ENCODE results near the gene CNOT6. TPM values are rescaled to one million over a fixed set of nuclear protein-coding genes. Genes with fewer than 3 reads are reported as not detected.

The CNOT6 gene
- total RNA-seq, 1 experiment from 2014 or later, result 14.4 TPM

DNA sequence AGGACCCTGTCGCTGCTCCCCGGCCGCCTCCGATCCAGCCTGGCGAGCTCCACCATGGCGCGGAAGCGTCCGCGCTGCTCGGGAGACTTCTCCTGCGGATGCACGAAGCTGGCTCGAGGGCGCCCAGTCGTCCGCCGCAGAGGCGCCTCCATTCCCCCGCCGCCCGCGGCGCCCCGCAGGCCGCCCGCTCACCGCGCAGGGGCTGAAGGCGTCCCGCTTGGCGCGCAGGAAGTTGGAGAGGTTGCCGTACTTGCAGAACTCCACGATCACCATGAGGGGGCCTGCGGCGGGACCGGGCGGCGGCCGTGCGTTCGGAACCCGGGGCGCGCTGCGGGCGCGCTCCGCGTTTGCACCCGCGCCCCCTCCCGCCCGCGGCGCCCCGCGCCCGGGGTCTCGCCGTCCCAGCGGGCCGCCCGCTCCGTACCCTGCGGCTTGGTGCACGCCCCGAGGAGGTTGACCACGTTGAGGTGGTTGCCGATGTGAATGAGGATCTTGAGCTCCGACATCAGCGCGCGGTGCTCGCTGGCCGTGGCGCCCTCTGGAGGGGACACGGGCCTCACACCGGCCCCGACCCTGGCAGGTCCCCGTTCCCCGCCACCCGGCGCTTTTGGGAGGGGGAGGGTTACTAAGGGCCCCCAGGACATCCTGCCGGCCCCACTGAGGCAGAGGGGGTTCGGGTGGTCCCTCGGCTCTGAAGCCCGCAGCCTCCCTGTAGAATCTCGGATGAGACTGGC lies 124.8 kb downstream of the CNOT6 start:
- DNase-seq (ENCODE audit: low read depth), result no peak

GRCh38 chr5:180619563-180619915 lies 125.4 kb downstream of the CNOT6 start:
- no peak for DNase-seq (ENCODE audit: low read depth)

GRCh38 chr5:180620014-180620413 lies 125.8 kb downstream of the CNOT6 start:
- DNase-seq (ENCODE audit: low read depth), result no peak

DNA sequence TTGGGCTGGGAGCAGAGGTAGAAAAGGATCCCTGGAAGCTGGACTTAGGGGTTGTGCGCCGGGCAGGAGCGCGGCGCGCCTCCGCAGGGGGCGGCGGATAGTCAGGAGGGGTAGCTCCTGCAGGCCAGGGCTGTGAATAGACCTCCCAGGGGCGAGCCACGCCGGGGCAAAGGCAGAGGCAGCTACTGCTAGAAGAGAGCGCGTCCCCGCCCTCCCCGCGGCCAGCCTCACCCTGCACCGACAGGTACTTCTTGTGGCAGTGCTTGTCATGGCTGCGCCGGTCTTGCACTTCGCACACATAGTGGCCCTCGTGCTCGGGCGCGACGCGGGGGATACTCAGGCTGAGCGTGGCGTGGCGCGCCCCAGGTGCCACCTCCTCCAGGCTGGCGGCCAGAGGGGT lies 127.1 kb downstream of the CNOT6 start:
- no peak for DNase-seq (ENCODE audit: low read depth)

- DNase-seq (ENCODE audit: low read depth), result no peak
These were observed 128.7 kb downstream of the CNOT6 start for GRCh38 chr5:180622910-180623309.

DNA sequence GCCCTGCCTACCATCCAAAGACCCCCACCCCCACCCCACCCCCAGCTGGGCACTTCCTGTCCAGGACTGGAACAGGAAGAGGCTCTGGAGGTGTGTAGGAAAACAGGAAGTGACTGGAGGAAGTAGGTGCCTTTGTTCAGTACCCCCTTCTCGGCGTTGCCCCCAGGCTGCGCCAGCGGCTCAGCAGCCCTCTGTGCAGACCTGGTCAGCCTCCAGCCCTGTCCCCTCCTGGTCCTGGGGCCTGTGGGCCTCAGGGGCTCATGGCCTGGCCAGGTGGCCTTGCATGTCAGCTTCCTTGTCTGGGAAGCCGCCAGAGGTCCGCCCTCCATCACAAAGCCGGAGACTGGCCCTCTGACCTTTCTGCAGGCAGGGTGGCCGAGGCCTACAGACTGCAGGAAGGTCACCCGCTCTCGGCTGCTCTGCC lies 129.2 kb downstream of the CNOT6 start:
- DNase-seq (ENCODE audit: low read depth), result no peak

- no peak for DNase-seq (ENCODE audit: low read depth)
These were observed 129.7 kb downstream of the CNOT6 start for GRCh38 chr5:180623844-180624243.

DNA sequence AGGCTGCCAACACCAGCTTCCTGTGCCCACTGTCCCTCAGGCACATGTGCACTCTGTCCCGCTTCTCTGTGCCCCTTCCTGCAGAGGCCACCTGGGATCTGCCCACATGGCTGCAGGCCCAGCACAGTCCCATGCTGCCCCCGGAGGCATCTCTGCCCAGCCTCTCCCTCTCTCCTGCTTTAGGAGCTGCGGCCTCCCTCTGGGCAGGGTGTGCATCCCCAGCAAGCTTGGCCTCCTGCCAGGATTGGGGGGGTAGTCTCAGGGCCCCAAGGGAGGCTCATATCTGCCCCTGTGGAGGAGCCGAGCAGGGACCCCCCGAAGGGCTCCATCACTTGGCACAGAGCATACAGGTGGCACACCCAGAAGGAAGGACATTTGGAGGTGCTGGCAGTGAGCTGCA lies 130.4 kb downstream of the CNOT6 start:
- DNase-seq (ENCODE audit: low read depth), result no peak

- no peak for DNase-seq (ENCODE audit: low read depth)
These were observed 131.1 kb downstream of the CNOT6 start for GRCh38 chr5:180625125-180625790.

DNA sequence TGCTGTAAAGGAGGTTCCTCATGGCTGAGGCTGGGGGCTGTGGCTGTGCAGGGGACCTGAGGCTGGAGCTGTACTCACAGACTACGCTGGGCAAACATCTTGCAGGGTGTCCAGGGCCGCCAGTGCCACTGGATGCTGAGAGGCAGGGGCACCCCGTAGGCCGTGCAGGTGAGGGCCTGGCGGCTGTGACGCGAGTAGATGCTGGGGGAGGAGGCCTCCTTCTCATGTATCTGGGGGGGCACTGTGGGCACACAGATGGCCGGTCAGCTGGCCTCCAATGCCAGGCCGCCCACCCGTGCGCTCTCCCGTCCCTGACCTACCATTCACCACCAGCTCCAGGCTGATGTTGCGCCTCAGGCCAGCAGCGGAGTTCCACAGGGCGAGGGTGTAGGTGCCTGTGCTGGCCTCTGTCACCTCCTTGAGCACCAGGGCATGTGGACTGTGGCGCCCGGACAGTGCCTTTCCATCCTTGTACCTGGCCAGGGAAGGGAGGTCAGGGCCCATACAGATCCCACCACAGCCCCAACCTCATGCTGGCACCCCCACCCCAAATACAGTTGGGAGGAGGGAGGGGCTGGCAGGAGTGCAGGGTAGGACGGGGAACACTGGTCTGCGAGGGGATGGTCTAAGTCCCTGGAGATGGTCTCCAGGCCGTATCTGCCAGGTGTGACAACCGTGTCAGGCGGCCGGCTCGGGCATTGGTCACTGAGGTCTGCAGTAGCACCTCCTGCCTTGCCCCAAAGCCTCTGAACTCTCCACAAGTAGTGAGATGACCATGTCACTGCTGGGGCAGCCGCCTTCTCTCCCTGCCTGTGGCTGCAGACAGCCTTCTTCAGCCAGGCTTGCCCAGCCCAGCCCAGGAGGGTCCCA lies 131.8 kb downstream of the CNOT6 start:
- DNase-seq (ENCODE audit: low read depth), result no peak

DNA sequence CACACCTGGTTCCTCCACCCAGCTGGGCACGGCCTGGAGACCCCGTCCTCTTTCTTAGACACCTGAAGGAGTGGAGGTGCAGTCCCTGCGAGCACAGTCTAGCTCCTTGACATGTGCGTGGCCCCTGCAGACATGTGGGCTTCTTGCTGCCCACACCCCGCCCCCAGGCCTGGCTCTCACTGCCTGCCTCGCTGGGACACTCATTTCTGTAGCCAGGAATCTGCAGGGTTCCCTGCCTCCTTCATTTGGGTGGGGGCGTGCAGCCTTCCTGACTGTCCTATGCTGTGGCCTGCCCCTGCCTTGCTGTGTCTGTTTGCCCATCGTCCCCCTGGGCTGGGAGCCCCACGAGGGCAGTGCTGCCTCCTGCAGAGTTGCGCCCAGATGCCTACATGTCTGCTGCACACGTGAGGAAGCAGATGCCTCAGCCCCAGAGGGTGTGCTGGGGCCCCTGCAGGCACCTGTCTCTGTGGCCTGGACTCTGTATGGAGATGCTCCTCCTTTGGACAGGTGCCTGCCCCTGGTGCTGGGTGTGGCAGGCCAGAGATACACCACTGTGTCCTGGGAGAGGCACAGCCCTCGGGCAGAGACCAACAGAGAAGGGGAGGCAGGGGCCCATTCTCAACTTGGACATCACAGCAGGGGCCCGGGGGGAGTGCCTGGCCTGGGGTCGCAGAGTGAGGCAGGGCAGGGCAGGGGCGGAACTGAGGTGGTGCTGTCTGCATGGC lies 132.6 kb downstream of the CNOT6 start:
- DNase-seq (ENCODE audit: low read depth), result no peak

GRCh38 chr5:180627386-180628120 lies 133.4 kb downstream of the CNOT6 start:
- peak; percentile 17 for DNase-seq (ENCODE audit: low read depth)

Other genes with a start within 250 kb of the CNOT6 start
- gene MAPK9, start 202.3 kb upstream of the CNOT6 start, total RNA-seq (2014; rRNA removed), result 26.7 and 33.8 TPM in 2 replicates
- 148 and 189 TPM in 2 replicates for gene GFPT2, start 141.0 kb upstream of the CNOT6 start, total RNA-seq (2014; rRNA removed)
- gene SCGB3A1, start 97.1 kb downstream of the CNOT6 start, total RNA-seq (2014; rRNA removed), result not detected in 2 replicates
- 3.2 and 4.5 TPM in 2 replicates for gene FLT4, start 155.2 kb downstream of the CNOT6 start, total RNA-seq (2014; rRNA removed)
- gene OR2Y1, start 245.7 kb downstream of the CNOT6 start, total RNA-seq (2014; rRNA removed), result not detected in 2 replicates

All from LHCN-M2 (cell line).